Kidney epithelial cell (primary cell): ENCODE measurements around the gene XYLT2. TPM values are rescaled to one million over a fixed set of nuclear protein-coding genes. Genes with fewer than 3 reads are reported as not detected.
"Not testable (repeated sequence)": the region's sequence is repeated elsewhere in the genome, so short reads cannot be mapped to it uniquely, and the experiment has no call there.

ENCODE experiments used
- DNase-seq: peaks from one replicate; pipeline ENCODE4 v3.0.0-alpha.2; 2010; ENCODE audit warnings: low read depth
- H3K27me3 ChIP-seq: 2 replicates; pipeline ENCODE4 v1.6.0; 2011; ENCODE audit warnings: low read length; ENCODE audit not compliant: control insufficient read depth, insufficient read depth
- H3K36me3 ChIP-seq: 2 replicates; pipeline ENCODE4 v1.5.1; 2011; ENCODE audit warnings: low read length; ENCODE audit not compliant: control insufficient read depth, insufficient read depth
- H3K4me3 ChIP-seq: 2 replicates; pipeline ENCODE4 v1.5.1; 2011; ENCODE audit warnings: low read depth, mild to moderate bottlenecking, control low read depth, low read length
- total RNA-seq: library from RNA; depleted of rRNA; stranded (reverse); fragments of >200 nt; gene quantifications from 2 replicates; pipeline ENCODE4 v1.2.3, GENCODE V29; 2015
- TF ChIP-seq, protein P1 (sequence below): IDR thresholded peaks from 2 replicates; pipeline ENCODE4 v1.5.1; 2011; ENCODE audit warnings: mild to moderate bottlenecking, moderate library complexity, low read length, control low read depth, inconsistent platforms; ENCODE audit not compliant: insufficient read depth, poor library complexity, severe bottlenecking

XYLT2 gene
- total RNA-seq, 1 donor from 2014 or later = 30.2 TPM

DNA sequence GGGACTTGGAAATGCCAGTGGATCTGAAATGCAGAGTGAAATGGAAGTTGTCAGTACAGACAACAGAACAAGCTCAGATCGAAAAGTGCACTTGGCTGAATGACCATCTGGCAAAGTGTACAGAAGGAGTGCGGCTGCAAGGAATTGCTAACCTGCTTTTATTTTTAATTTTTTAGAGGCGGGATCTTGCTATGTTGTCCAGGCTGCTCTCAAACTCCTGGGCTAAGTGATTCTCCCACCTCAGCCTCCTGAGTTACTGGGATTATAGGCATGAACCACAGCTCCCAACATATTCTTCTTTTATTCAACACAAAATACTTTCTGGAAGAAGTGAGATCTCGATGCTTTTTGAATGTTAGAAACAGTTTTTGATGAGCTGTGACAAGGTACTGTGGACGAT, 47.8 kb downstream of the XYLT2 start:
- Histone ChIP-seq H3K36me3 (peaks cover 6% of the 10 kb centered on the region), H3K4me3 (no peak overlapping the region), H3K27me3 (no peaks in the 10 kb centered on the region)
- no peak for DNase-seq
- TF ChIP-seq, protein P1, sequence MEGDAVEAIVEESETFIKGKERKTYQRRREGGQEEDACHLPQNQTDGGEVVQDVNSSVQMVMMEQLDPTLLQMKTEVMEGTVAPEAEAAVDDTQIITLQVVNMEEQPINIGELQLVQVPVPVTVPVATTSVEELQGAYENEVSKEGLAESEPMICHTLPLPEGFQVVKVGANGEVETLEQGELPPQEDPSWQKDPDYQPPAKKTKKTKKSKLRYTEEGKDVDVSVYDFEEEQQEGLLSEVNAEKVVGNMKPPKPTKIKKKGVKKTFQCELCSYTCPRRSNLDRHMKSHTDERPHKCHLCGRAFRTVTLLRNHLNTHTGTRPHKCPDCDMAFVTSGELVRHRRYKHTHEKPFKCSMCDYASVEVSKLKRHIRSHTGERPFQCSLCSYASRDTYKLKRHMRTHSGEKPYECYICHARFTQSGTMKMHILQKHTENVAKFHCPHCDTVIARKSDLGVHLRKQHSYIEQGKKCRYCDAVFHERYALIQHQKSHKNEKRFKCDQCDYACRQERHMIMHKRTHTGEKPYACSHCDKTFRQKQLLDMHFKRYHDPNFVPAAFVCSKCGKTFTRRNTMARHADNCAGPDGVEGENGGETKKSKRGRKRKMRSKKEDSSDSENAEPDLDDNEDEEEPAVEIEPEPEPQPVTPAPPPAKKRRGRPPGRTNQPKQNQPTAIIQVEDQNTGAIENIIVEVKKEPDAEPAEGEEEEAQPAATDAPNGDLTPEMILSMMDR = no peak

DNA sequence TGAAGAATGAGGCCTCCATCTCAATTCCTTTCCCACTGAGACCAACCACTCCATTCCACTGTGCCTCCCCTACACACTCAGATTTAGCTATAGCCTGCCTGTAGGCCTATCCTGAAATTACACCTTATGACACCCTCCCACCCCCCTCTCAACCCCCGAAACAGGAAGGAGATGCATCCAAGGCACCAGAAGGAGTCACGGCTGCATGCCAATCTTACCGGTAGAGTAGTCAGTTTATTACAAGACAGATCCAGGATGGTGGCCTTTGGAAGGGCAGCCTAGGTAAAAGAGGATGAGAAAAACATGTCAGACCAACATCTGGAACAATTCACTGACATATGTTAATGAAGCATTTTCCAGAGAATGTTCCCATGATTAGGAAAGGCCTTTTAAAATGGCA, 48.8 kb downstream of the XYLT2 start:
- H3K36me3 ChIP-seq = peaks cover 3% of the 10 kb centered on the region
- H3K27me3 ChIP-seq = no peaks in the 10 kb centered on the region
- DNase-seq = no peak
- TF ChIP-seq, protein P1 = no peak
- no peak overlapping the region for H3K4me3 ChIP-seq

DNA sequence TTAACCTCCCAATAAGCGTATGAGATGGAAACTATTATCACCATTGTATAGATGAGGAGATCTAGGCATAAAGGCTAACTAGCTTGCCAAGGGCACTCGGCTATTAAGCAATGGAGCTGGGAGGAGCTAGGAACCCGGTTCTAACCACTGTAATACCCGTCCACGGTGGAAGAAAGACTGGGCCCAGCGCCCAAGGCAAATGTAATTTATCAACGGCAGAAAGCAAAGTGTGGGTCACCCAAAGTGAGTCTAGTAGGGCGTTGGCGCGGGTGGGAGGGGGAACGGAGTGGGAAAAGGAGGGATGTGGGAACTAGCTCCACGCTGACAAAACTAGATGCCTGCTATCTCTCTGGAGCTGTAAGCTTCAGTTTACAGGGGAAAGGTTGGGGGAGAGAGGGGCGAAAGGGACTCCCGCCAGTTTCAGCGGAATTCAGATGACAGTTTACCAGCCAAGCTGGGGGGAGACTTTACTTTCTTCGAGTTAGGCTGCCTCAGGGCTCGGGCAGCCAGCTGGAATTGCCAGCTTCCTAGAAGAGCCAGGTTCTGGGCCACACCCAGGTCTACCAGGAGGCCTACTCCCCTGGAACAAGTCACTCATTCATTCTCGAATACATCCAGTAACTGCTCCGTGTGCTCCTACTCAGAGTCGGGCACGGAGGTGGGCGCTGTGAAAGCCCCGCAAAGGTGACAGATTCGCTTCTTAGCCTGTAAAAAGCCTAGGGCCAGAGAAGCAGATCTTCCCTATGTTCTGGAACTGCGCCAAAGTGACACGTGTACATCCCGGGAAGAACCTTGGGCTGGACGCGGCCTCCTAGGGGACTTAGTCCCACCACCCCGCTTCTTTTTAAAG, 50.6 kb downstream of the XYLT2 start:
- peak overlapping the region; percentile 61 for H3K4me3 ChIP-seq
- no peak for DNase-seq
- no peaks in the 10 kb centered on the region for H3K27me3 ChIP-seq
- H3K36me3 ChIP-seq = peaks cover 3% of the 10 kb centered on the region
- TF ChIP-seq, protein P1 = no peak

DNA sequence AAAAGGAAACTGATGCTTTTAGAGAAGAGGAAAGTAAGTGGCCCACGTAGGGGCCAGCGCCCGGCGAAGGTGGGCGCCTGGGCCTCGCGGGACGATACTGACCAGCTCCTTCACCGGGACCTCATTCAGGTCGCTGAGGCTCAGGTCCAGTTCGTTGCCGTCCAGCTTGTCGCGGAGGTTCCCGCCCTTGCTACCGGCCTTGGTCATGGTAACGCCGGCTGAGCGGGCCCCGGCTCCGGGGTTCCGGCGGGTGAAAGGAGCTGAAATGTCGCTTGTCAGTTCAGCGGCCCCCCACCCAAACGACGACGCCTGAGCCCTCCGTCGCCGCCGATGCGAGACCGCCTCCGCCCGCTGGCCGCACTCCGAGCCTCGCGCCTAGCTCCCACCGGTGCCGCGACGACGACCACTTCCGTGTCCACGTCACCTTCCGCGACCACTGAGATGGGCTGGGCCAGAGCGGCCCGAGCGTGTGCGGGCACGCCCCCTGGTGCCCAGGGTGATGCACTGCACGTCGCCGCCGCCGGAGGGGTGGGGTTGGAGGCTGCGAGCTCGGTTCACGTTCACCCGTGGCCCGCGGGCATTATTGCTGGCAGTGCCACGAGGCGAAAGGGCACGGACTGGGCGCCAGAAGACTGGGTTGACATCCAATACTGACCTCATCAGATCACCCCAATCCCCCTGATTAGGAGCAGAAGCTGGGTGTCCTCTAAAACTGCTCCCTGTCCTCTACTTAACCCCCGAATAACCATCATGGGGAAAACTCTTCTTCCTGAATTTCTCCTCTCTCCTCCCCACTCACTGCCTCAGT, 51.4 kb downstream of the XYLT2 start, which contains the start of gene LRRC59:
Gene LRRC59, minus strand, starts transcription at position 413 of the 808 bp plus-strand sequence. Its CDS starts 206 bp downstream, at position 207.
- Histone ChIP-seq H3K36me3 (peaks cover 3% of the 10 kb centered on the region), H3K4me3 (peak within 1 kb of the TSS; percentile 61), H3K27me3 (no peaks in the 10 kb centered on the region)
- TF ChIP-seq, protein P1 = peak; percentile 97
- DNase-seq = peak; percentile 34

DNA sequence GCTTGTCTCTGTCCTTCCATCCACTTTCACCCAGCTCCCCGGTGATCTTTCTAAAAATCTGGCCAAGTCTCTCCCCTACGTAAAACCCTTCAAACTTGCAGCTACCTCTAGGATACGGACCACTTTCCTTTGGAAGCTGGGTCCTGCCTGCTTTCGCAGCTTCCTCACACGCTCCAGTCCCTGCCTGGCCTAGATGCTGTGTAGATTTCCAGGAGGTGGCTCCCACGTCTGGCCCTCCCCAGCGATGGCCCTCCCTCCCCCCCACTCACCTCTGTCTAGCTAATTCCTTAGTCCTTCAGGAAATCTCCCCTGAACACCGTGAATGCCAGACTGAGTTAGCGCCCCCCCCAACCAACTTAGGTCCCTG, 52.0 kb downstream of the XYLT2 start:
- Histone ChIP-seq H3K4me3 (no peak overlapping the region), H3K27me3 (no peaks in the 10 kb centered on the region), H3K36me3 (peaks cover 1% of the 10 kb centered on the region)
- DNase-seq = no peak
- TF ChIP-seq, protein P1 = no peak

DNA sequence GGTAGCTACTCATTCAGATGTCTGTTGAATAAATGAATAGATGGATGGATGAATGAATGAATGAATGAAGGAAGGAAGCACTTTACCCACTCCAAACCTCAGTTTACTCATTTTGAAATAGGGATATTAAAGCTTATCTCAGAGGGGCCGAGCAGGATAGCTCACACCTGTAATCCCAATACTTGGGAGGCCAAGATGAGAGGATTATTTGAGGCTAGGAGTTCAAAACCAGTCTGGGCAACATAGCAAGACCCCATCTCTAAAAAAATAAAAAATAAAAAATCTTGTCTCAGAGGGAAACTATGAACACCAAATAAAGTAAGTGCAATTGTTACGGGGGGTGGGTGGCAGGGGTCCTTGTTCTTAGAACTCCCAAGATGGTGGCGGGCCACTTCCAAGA, 52.7 kb downstream of the XYLT2 start:
- DNase-seq, H3K36me3 ChIP-seq, H3K27me3 ChIP-seq, H3K4me3 ChIP-seq: not testable (repeated sequence)

DNA sequence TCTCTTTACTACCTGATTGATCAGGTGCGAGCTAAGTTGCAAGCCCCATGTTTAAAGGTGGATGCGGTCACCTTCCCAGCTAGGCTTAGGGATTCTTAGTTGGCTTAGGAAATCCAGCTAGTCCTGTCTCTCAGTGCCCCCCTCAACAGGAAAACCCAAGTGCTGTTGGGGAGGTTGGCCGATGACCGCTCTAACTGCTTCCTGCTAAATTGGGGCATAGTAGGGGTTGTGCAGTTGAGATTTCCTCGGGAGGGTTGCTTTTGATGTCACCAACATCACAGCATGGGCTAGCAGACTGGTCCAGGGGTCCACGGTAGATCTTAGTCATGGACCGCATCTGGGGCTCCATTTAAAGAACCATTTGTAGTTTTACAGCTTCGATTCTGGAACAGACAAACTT, 53.7 kb downstream of the XYLT2 start:
- H3K27me3 ChIP-seq, H3K4me3 ChIP-seq, H3K36me3 ChIP-seq, DNase-seq: not testable (repeated sequence)

DNA sequence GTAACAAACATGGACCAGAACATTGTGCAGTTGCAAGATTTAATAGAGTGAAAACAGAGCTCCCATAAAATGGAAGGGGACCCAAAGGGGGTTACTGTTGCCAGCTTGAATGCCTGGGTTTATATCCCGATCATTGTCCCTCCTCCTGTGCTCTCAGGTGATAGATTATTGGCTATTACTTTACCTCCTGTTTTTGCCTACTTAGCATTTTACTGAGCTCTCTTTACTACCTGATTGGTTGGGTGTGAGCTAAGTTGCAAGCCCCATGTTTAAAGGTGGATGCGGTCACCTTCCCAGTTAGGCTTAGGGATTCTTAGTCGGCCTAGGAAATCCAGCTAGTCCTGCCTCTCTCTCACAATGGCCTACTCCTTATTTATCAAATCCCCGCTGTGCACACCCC, 59.4 kb downstream of the XYLT2 start:
- not testable (repeated sequence) for H3K27me3 ChIP-seq, DNase-seq, H3K4me3 ChIP-seq, H3K36me3 ChIP-seq
